Measurements from ENCODE around the gene ZSCAN31. TPM values are rescaled to one million over a fixed set of nuclear protein-coding genes. Genes with fewer than 3 reads are reported as not detected.
"Not testable (repeated sequence)": the region's sequence is repeated elsewhere in the genome, so short reads cannot be mapped to it uniquely, and the experiment has no call there.

ZSCAN31 gene
- 10 to 100 TPM in 3 of 5 donors, 1 to 10 TPM in 2; 9.3 to 12.7 (median 10.4) TPM for polyA plus RNA-seq (ENCODE audit: insufficient read depth in 1 of 5, insufficient read length in 5 of 5, low replicate concordance in 1 of 5)
- long read RNA-seq, donor 1, partial matches to known transcripts: 0 of 3 reads
- long read RNA-seq, donor 1, other reads (novel, unspliced or antisense): 0 of 3 reads
- long read RNA-seq, donor 2, partial matches to known transcripts: 12 of 13 reads
- long read RNA-seq, donor 2, other reads (novel, unspliced or antisense): 0 of 13 reads
- long read RNA-seq, donor 3, partial matches to known transcripts: 6 of 8 reads
- long read RNA-seq, donor 3, other reads (novel, unspliced or antisense): 0 of 8 reads
- long read RNA-seq, donor 4, partial matches to known transcripts: 68 of 70 reads
- long read RNA-seq, donor 4, other reads (novel, unspliced or antisense): 0 of 70 reads
- long read RNA-seq, donor 5, partial matches to known transcripts: 0 of 3 reads
- long read RNA-seq, donor 5, other reads (novel, unspliced or antisense): 0 of 3 reads
- long read RNA-seq, donor 6, partial matches to known transcripts: 23 of 27 reads
- long read RNA-seq, donor 6, other reads (novel, unspliced or antisense): 0 of 27 reads
- long read RNA-seq, donor 7: 0 reads
- long read RNA-seq, donor 8, partial matches to known transcripts: 0 of 1 reads
- long read RNA-seq, donor 8, other reads (novel, unspliced or antisense): 0 of 1 reads

GRCh38 chr6:28335564-28336283 is at the start of gene ZSCAN31:
Gene ZSCAN31 (minus strand): TSS chr6:28336148. CDS start chr6:28329683, 6,465 bp downstream.
- peak; percentile 97 to 98 for DNase-seq

DNA sequence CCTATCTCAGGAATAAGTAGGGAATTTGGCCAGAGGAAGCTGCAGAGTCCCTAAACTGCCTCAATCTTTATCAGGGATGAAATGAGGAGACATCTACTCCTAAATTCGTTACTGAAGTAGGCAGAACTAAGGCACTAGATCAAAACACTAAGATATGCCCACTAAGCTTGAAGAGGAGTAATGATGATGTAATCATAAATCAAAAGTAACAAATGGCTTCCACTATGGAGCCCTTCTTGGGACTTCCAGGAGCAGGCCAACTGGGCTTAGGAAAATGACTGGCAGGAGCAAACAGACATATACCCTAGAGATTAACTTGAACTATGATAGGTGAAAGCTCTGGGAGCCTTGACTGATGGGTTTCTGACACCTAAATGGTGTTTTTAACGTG is 48.2 kb upstream of the ZSCAN31 start:
- DNase-seq: no peak

- peak; percentile 80 for DNase-seq
These were observed 47.5 kb upstream of the ZSCAN31 start for GRCh38 chr6:28383235-28384142.

GRCh38 chr6:28380381-28380780 is 44.4 kb upstream of the ZSCAN31 start:
- DNase-seq: no peak

GRCh38 chr6:28378644-28379043 is 42.7 kb upstream of the ZSCAN31 start:
- DNase-seq: no peak

DNA sequence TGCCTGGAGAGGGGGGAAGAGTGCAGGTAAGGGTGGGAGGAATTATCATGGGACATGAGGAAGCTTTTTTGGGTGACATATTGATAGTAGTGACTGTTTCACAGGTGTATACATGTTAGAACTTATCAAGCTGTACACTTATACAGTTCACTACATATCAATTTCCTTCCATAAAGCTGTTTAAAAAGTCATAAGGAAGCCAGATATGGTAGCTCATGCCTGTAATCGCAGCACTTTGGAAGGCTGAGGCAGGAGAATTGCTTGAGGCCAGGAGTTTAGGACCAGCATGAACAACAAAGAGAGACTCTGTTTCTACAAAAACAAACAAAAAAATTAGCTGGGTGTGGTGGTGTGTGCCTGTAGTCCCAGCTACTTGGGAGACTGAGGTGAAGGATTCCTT is 41.9 kb upstream of the ZSCAN31 start:
- DNase-seq: no peak

DNA sequence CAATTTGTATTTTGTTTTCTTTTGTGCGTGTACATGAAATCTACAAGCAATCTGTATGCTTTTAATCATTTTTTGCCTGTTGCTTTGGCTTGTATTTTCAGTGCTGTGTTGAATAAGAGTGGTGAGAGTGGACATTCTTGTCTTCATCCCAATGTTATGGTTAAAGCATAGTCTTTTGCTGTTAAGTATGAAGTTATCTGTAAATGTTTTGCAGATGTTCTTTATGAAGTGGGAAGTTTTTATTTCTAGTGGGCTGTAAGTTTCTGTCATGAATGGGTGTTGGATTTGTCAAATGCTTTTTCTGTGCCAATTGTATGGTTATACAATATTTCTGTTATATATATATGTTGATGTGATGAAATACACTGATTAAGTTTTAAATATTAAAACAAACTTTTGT is 38.0 kb upstream of the ZSCAN31 start:
- no peak for DNase-seq

GRCh38 chr6:28371706-28372451 is 35.9 kb upstream of the ZSCAN31 start:
- no peak for DNase-seq

GRCh38 chr6:28371280-28371679 is 35.3 kb upstream of the ZSCAN31 start:
- no peak for DNase-seq

DNA sequence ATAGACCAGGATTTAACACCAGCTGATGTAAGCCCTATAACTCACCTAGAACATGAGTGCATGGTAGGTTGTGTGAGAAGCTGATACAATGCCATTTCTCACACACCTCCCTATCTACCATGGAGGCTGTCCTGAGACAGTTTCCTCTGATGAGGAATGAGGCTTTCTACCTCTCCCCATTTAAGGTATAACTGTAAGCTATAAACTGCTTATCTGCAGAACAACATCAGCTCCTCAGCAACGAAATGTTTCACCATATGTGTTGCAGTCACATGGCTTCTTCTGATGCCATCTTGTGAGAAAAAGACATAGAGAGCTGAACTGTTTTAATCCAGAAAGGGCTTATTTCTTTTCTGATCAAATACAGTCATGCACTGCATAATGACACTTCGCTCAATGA is 34.5 kb upstream of the ZSCAN31 start:
- DNase-seq: no peak

DNA sequence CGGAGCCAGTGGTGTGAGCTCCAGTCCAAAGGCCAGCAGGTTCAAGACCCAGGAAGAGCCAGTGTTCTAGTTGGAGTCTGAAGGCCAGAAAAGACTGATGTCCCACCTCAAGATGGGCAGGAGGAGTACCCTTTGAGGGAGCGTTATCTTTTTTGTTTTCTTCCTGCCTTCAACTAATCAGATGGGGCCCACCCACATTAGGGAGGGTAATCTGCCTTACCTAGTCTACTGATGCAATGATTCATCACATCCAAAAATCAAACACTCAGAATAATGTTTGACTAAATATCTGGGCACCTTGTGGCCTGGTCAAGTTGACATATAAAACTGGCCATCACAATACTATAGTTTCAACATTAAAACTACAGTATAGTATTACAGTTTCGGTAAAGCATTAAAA is 33.5 kb upstream of the ZSCAN31 start:
- DNase-seq: no peak

DNA sequence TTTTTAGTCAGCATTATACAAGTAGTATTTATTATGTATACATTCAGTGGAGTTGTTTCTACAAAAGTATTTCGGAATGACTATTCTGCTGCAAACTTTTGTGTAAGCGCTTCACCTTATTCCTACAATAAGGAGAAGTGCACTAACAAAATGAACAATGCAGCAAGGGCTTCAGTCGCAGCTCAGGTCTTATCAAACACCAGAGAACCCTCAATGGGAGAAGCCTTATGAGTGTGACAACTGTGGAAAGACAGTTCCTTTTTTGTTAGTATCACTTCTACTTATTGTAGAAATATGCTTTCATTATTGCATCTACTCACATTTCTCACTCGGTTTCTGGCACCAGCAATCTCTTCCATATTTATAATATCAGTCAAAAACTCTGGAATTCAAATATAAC is 32.6 kb upstream of the ZSCAN31 start:
- no peak for DNase-seq

DNA sequence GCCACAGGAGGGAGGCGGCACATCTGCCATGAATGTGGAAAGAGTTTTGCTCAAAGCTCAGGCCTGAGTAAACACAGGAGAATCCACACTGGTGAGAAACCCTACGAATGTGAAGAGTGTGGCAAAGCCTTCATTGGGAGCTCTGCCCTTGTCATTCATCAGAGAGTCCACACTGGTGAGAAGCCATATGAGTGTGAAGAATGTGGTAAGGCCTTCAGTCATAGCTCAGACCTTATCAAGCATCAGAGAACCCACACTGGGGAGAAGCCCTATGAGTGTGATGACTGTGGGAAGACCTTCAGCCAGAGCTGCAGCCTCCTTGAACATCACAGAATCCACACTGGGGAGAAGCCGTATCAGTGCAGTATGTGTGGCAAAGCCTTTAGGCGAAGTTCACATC is 29.6 kb upstream of the ZSCAN31 start:
- not testable (repeated sequence) for DNase-seq

DNA sequence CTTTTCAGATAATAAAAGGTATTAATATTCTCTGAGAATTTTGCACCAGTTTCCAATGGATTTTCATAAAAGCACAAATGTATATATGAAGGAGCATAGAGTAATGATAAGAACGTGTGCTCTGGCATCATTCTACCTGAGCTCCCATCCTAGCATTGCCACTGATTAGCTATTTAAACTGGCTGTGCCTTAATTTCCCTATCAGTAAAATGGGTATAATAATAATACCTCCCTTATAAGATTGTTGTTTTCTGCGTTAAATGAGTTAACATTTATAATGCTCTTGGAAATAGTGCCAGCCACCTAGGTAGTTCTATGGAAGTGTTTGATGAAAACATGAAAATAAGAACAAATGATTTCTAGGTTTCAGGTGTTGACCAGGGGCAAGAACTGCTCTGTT is 25.0 kb upstream of the ZSCAN31 start:
- no peak for DNase-seq

- DNase-seq: not testable (repeated sequence)
These were observed 23.6 kb upstream of the ZSCAN31 start for GRCh38 chr6:28359562-28359961.

DNA sequence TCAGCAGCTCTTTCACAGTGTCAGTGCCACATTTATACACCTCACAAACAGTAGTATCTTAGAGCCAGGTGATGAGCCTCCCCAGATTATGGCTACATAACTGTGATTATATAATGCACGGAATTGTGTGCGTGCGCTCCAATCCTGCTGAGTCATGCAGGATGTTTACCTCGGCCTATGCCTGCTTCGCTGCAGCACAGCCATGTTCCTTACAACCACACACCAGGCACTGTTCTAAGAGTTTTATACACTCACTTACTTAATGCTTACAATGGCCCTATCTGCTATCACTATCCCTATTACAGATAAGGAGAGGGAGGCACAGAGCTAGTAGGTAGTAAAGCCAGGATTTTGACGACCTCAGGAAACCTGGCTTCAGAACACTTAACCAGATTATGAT is 21.1 kb upstream of the ZSCAN31 start:
- DNase-seq: no peak

DNA sequence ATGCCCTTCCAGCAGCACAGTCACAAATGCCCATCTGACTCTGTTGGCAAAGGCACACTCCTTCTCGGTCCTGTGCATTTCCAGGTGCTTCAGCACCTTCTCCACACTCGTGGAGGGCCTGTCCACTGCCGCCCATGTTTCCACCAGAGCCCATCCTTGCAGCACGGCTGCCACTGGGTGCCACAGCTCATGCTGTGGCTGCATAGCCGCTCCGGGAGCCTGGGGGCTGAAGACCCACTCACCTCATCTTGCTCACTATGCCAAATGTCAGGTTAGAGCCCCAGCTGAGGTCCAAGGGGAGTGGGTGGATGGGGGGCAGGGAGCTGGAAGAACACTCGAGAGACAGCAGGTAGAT is 20.7 kb upstream of the ZSCAN31 start:
- no peak for DNase-seq

GRCh38 chr6:28355743-28356665 is 20.1 kb upstream of the ZSCAN31 start:
- peak; percentile 84 to 89 for DNase-seq

DNA sequence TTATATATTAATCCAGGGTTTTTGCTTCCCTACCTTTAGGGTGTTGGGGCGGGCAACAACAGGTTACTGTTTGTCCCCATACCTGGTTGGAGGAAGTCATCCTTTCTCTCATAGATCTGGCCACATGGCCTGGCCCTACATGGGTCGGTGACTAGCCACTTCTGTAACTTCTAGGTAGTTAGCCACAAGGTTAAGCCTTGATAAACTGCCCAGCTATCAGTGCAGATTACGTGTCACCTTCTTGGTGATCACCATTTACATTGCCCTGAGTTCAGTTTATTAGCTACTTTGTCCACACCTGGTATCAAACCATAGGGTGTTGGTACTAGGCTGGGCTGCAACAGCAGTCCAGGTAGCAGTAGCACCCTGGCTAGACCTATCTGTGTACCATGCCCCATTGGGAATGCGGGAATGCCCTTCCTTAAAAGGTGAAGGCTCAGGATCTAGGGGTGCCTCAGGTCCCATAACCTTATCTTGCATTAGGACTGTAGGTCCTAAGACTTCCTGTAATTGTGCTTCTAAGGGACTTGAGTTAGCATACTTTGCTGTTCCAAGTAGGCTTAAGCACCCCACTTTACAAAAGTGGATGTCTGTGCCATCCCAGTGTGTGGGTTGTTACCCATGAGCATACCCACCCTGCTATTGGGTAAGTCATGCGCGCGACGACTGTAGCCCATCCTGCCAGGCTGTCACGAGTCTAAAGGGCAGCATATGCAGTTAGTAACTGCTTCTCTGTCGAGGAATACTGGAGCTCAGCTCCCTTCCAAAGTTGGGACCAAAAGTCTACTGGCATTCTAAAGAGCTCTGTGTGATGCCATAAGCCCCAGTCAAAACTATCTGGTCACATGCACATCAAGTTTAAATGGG is 19.0 kb upstream of the ZSCAN31 start:
- no peak for DNase-seq
